ENCODE measurements around the gene ALG12. TPM values are rescaled to one million over a fixed set of nuclear protein-coding genes. Genes with fewer than 3 reads are reported as not detected.

The ALG12 gene
- total and polyA plus RNA-seq, 2 donors (not counting 1 experiment from before 2014, with no cell fraction given), result 15.2 to 16.6 TPM

DNA sequence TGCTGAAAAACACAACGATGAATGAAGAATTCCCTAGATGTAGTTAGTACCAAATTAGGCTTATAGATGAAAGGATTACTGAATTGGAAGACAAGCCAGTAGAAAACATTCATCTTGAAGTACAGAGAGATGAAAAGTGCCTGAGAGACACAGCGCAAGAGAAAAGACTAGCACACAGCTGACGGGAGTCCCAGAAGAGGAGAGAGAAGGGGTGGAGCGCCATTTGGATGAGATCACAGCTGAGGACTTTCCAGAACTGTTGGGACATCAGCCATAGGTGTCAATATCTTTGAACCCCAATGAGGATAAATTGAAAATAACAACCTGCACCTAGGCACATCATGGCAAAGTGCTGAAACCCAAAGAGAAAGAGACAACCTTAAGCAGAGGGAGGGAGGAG is 25.2 kb downstream of the ALG12 start:
- H3K27me3 ChIP-seq (replicated peaks in 1 of 4; ENCODE audit: control extremely low read depth in 1 of 4, control insufficient read depth in 3 of 4, insufficient read depth in 4 of 4, low read length in 3 of 4), result no peaks in the 10 kb centered on the region
- ChIA-PET CTCF (no interaction called here), POLR2A (no interaction called here)
- no peak overlapping the region for H3K4me2 ChIP-seq (replicated peaks; ENCODE audit: low read depth, low read length, poor library complexity, severe bottlenecking)
- peaks cover 0 to 14% of the 10 kb centered on the region in 2 experiments for H3K36me3 ChIP-seq (replicated peaks in 1 of 2; ENCODE audit: control extremely low read depth in 1 of 2, control insufficient read depth in 1 of 2, extremely low read depth in 1 of 2, insufficient read depth in 2 of 2, low read length in 1 of 2)
- H3K27ac ChIP-seq (ENCODE audit: low read length in 2 of 2), result no peak overlapping the region
- H3K4me3 Mint-ChIP-seq, result no peak overlapping the region
- no peak overlapping the region for H3K9ac ChIP-seq (ENCODE audit: low read length)
- intact Hi-C loops (cut with micrococcal nuclease), result no loop called here
- peaks cover 14% of the 10 kb centered on the region for H4K20me1 ChIP-seq (ENCODE audit: control insufficient read depth, insufficient read depth, low read length, poor library complexity, severe bottlenecking)
- H3K4me3 ChIP-seq (ENCODE audit: control extremely low read depth in 1 of 5, extremely low read depth in 1 of 5, insufficient read depth in 1 of 5, low read depth in 2 of 5, low read length in 4 of 5), result no peak overlapping the region
- no peaks in the 10 kb centered on the region for H3K4me1 ChIP-seq (ENCODE audit: control insufficient read depth in 2 of 2, insufficient read depth in 2 of 2, low read length in 2 of 2)
- H2AFZ ChIP-seq (ENCODE audit: insufficient read depth, low read depth, low read length, poor library complexity, severe bottlenecking), result no peak overlapping the region
- no peak overlapping the region for H3K27ac Mint-ChIP-seq
- 99% methylated on average over 4 of the region's 4 CpGs for WGBS (ENCODE audit: insufficient coverage)
- peaks cover 6% of the 10 kb centered on the region for H3K79me2 ChIP-seq (ENCODE audit: control insufficient read depth, insufficient read depth, low read length)
- ATAC-seq (ENCODE audit: low read depth) (no peak), DNase-seq (no peak)
- H3K27me3 Mint-ChIP-seq, result no peaks in the 10 kb centered on the region
- peaks cover 0 to 20% (median 6%) of the 10 kb centered on the region in 3 donors for H3K9me3 ChIP-seq (ENCODE audit: control extremely low read depth in 1 of 3, control insufficient read depth in 2 of 3, insufficient read depth in 1 of 3, low read length in 2 of 3)
- peaks cover 7% of the 10 kb centered on the region for H3K9me3 Mint-ChIP-seq (ENCODE audit: insufficient read depth)
- TF ChIP-seq EZH2 (IDR thresholded peaks at IDR 0.05; ENCODE audit: borderline replicate concordance, insufficient read depth, low read depth, low read length, poor library complexity, severe bottlenecking) (no peak), CTCF (IDR thresholded peaks at IDR 0.05) (no peak)
- H3K4me1 Mint-ChIP-seq, result no peaks in the 10 kb centered on the region

DNA sequence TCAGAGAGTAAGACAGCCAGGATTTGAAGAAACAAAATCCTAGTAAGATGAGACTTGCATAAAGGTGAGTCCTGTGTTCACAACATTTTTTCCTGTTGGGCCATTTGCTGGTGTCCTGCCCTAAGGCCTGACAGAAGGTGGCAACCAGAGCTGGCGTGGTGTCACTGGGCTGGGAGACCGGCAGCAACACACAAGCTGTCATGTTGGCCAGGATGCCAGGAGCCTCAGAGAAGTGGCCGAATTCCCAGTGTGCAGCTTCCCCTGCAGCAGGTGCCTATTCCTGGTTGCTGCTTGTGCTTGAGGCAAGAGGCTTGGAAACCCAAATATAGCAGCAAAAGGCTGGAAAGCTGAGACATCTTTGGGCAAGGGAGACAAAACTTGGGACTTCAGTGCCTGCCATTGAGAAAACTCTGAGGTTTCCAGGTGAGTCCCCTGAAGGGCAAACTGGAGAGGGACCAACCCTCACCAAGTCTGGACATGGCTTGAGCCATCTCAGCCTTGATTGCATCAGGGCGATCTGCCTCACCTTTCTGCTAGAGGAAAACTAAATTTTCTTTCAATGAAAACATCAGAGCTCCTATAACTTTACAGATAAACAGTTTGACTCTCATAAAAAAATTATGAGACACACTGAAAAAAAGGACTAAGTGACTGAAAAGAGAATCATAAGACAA is 25.9 kb downstream of the ALG12 start:
- Histone ChIP-seq H2AFZ (ENCODE audit: insufficient read depth, low read depth, low read length, poor library complexity, severe bottlenecking) (no peak overlapping the region), H3K9me3 (ENCODE audit: control extremely low read depth in 1 of 3, control insufficient read depth in 2 of 3, insufficient read depth in 1 of 3, low read length in 2 of 3) (peaks cover 0 to 20% (median 6%) of the 10 kb centered on the region in 3 donors), H3K27ac (ENCODE audit: low read length in 2 of 2) (no peak overlapping the region), H3K4me2 (replicated peaks; ENCODE audit: low read depth, low read length, poor library complexity, severe bottlenecking) (no peak overlapping the region), H4K20me1 (ENCODE audit: control insufficient read depth, insufficient read depth, low read length, poor library complexity, severe bottlenecking) (peaks cover 16% of the 10 kb centered on the region), H3K36me3 (replicated peaks in 1 of 2; ENCODE audit: control extremely low read depth in 1 of 2, control insufficient read depth in 1 of 2, extremely low read depth in 1 of 2, insufficient read depth in 2 of 2, low read length in 1 of 2) (peaks cover 0 to 20% of the 10 kb centered on the region in 2 experiments), H3K9ac (ENCODE audit: low read length) (no peak overlapping the region), H3K27me3 (replicated peaks in 1 of 4; ENCODE audit: control extremely low read depth in 1 of 4, control insufficient read depth in 3 of 4, insufficient read depth in 4 of 4, low read length in 3 of 4) (no peaks in the 10 kb centered on the region), H3K4me1 (ENCODE audit: control insufficient read depth in 2 of 2, insufficient read depth in 2 of 2, low read length in 2 of 2) (no peaks in the 10 kb centered on the region), H3K4me3 (ENCODE audit: control extremely low read depth in 1 of 5, extremely low read depth in 1 of 5, insufficient read depth in 1 of 5, low read depth in 2 of 5, low read length in 4 of 5) (no peak overlapping the region), H3K79me2 (ENCODE audit: control insufficient read depth, insufficient read depth, low read length) (peaks cover 10% of the 10 kb centered on the region)
- no peak for TF ChIP-seq EZH2 (IDR thresholded peaks at IDR 0.05; ENCODE audit: borderline replicate concordance, insufficient read depth, low read depth, low read length, poor library complexity, severe bottlenecking)
- TF ChIP-seq CTCF (IDR thresholded peaks at IDR 0.05), result no peak
- Mint-ChIP-seq H3K27ac (no peak overlapping the region), H3K4me1 (no peaks in the 10 kb centered on the region), H3K9me3 (ENCODE audit: insufficient read depth) (peaks cover 7% of the 10 kb centered on the region), H3K4me3 (no peak overlapping the region), H3K27me3 (no peaks in the 10 kb centered on the region)
- CTCF ChIA-PET, result interaction anchor here (0.7 kb wide), 1 partner anchor 126 kb away, joined by 5 read pairs; no protein-coding TSS in a partner anchor
- POLR2A ChIA-PET, result no interaction called here
- DNase-seq, result no peak
- intact Hi-C loops (cut with micrococcal nuclease), result no loop called here
- ATAC-seq (ENCODE audit: low read depth), result no peak
- WGBS (ENCODE audit: insufficient coverage), result 100% methylated on average over 4 of the region's 4 CpGs

Measured in B cell (primary cell).